GM12878 (cell line): ENCODE results near the gene AGT.

Source experiments
- CREB1 ChIP-seq: IDR thresholded peaks from 2 replicates; pipeline ENCODE4 v1.6.1; 2012; ENCODE audit warnings: low read depth, mild to moderate bottlenecking, inconsistent platforms
- EZH2 ChIP-seq: IDR thresholded peaks from 2 replicates; pipeline ENCODE4 v1.6.1; 2012; ENCODE audit warnings: low read depth, mild to moderate bottlenecking, control low read depth, inconsistent platforms, low read length, borderline replicate concordance; ENCODE audit not compliant: control insufficient read depth
- FOS ChIP-seq: IDR thresholded peaks from 3 replicates; pipeline ENCODE4 v1.6.1; 2011; ENCODE audit warnings: borderline replicate concordance; ENCODE audit not compliant: insufficient read length; ENCODE audit errors: extremely low read depth
- NBN ChIP-seq: fragments of 450-650 bp; IDR thresholded peaks from 2 replicates; pipeline ENCODE4 v1.6.1; 2016
- NRF1 ChIP-seq: conservative IDR thresholded peaks from 2 replicates; pipeline ENCODE4 v1.6.1; 2011; ENCODE audit warnings: mild to moderate bottlenecking, low read depth, low read length, improper control_type of control experiment
- RAD51 ChIP-seq: fragments of 450-650 bp; IDR thresholded peaks from 2 replicates; pipeline ENCODE4 v1.6.1; 2016; ENCODE audit warnings: moderate library complexity, mild to moderate bottlenecking, inconsistent platforms
- SP1 ChIP-seq: IDR thresholded peaks from one replicate; pipeline ENCODE4 v1.6.1; 2011; ENCODE audit warnings: low read depth, low read length
- TAF1 ChIP-seq: IDR thresholded peaks from 2 replicates; pipeline ENCODE4 v1.6.1; 2011; ENCODE audit warnings: mild to moderate bottlenecking, low read depth, low read length, borderline replicate concordance
- TCF3 ChIP-seq: IDR thresholded peaks from 2 replicates; pipeline ENCODE4 v1.6.1; 2012; ENCODE audit warnings: low read depth, mild to moderate bottlenecking, low read length, borderline replicate concordance; ENCODE audit not compliant: insufficient read depth
- YY1 ChIP-seq: IDR thresholded peaks from 2 replicates; pipeline ENCODE4 v1.6.1; 2011; ENCODE audit warnings: low read depth, mild to moderate bottlenecking, low read length
- ZNF274 ChIP-seq: IDR thresholded peaks from one replicate; pipeline ENCODE4 v1.8.0; 2011; ENCODE audit not compliant: insufficient read length, insufficient read depth
- ZZZ3 ChIP-seq: IDR thresholded peaks from 2 replicates; pipeline ENCODE4 v1.6.1; 2011; ENCODE audit warnings: low read depth; ENCODE audit not compliant: control insufficient read depth, insufficient read length
- TF ChIP-seq, protein P1 (sequence below), 3 experiments: IDR thresholded peaks in 2 of 3; conservative IDR thresholded peaks in 1 of 3; 2 replicates each; pipeline ENCODE4 v1.5.1; 2011; ENCODE audit warnings: low read depth in 3 of 3, low read length in 3 of 3, mild to moderate bottlenecking in 3 of 3, control low read depth in 2 of 3, moderate library complexity in 2 of 3, inconsistent platforms in 1 of 3, mixed read lengths in 1 of 3; ENCODE audit not compliant: control insufficient read depth in 2 of 3, insufficient read depth in 1 of 3; ENCODE audit errors: extremely low read depth in 1 of 3
- TF ChIP-seq, protein P2 (sequence below): fragments of 450-650 bp; IDR thresholded peaks from 2 replicates; pipeline ENCODE4 v1.6.1; 2018; ENCODE audit warnings: mild to moderate bottlenecking, low read depth, moderate library complexity; ENCODE audit not compliant: partially characterized antibody

DNA sequence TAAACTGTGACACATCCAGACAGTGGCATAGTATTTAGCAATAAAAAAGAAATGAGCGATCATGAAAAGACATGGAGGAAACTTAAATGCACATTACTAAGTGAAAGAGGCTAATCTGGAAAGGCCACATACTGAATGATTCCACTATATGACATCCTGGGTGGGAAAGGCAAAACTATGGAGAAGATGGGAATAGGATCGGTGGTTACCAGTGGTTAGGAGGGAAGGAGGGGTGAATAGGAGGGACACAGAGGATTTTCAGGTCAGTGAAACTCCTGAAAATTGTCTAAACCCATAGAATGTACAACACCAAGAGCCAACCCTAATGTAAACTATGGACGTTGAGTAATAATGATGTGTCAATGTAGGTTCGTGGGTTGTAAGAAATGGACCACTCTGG lies 13.8 kb downstream of the AGT start:
- TF ChIP-seq EZH2 (no peak), FOS (no peak), NRF1 (no peak), YY1 (no peak), RAD51 (no peak), TAF1 (no peak), ZZZ3 (no peak), TCF3 (no peak), CREB1 (no peak), ZNF274 (no peak), NBN (no peak), SP1 (no peak)
- TF ChIP-seq, protein P1, sequence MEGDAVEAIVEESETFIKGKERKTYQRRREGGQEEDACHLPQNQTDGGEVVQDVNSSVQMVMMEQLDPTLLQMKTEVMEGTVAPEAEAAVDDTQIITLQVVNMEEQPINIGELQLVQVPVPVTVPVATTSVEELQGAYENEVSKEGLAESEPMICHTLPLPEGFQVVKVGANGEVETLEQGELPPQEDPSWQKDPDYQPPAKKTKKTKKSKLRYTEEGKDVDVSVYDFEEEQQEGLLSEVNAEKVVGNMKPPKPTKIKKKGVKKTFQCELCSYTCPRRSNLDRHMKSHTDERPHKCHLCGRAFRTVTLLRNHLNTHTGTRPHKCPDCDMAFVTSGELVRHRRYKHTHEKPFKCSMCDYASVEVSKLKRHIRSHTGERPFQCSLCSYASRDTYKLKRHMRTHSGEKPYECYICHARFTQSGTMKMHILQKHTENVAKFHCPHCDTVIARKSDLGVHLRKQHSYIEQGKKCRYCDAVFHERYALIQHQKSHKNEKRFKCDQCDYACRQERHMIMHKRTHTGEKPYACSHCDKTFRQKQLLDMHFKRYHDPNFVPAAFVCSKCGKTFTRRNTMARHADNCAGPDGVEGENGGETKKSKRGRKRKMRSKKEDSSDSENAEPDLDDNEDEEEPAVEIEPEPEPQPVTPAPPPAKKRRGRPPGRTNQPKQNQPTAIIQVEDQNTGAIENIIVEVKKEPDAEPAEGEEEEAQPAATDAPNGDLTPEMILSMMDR (IDR thresholded peaks at IDR 0.05 in 2 of 3, conservative IDR thresholded peaks at IDR 0.05 in 1 of 3; ENCODE audit: control insufficient read depth in 2 of 3, extremely low read depth in 1 of 3, insufficient read depth in 1 of 3, low read depth in 3 of 3, low read length in 3 of 3): no peak
- TF ChIP-seq, protein P2, sequence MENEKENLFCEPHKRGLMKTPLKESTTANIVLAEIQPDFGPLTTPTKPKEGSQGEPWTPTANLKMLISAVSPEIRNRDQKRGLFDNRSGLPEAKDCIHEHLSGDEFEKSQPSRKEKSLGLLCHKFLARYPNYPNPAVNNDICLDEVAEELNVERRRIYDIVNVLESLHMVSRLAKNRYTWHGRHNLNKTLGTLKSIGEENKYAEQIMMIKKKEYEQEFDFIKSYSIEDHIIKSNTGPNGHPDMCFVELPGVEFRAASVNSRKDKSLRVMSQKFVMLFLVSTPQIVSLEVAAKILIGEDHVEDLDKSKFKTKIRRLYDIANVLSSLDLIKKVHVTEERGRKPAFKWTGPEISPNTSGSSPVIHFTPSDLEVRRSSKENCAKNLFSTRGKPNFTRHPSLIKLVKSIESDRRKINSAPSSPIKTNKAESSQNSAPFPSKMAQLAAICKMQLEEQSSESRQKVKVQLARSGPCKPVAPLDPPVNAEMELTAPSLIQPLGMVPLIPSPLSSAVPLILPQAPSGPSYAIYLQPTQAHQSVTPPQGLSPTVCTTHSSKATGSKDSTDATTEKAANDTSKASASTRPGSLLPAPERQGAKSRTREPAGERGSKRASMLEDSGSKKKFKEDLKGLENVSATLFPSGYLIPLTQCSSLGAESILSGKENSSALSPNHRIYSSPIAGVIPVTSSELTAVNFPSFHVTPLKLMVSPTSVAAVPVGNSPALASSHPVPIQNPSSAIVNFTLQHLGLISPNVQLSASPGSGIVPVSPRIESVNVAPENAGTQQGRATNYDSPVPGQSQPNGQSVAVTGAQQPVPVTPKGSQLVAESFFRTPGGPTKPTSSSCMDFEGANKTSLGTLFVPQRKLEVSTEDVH: no peak
